OCI-LY7 (cell line): ENCODE data around the gene ADM5.

Experiments used
- CTCF ChIP-seq: fragments of 200-600 bp; sonication (generic); conservative IDR thresholded peaks from 2 replicates; pipeline ENCODE4 v1.5.1; 2014; ENCODE audit warnings: mild to moderate bottlenecking, antibody characterized with exemption, low read length, moderate library complexity, mixed read lengths
- EZH2phosphoT487 ChIP-seq: fragments of 200-600 bp; sonication (generic); IDR thresholded peaks from 2 replicates; pipeline ENCODE4 v1.6.1; 2018; ENCODE audit warnings: low read depth, borderline replicate concordance, mild to moderate bottlenecking, mixed run types, antibody characterized with exemption, low read length, moderate library complexity, mixed read lengths

DNA sequence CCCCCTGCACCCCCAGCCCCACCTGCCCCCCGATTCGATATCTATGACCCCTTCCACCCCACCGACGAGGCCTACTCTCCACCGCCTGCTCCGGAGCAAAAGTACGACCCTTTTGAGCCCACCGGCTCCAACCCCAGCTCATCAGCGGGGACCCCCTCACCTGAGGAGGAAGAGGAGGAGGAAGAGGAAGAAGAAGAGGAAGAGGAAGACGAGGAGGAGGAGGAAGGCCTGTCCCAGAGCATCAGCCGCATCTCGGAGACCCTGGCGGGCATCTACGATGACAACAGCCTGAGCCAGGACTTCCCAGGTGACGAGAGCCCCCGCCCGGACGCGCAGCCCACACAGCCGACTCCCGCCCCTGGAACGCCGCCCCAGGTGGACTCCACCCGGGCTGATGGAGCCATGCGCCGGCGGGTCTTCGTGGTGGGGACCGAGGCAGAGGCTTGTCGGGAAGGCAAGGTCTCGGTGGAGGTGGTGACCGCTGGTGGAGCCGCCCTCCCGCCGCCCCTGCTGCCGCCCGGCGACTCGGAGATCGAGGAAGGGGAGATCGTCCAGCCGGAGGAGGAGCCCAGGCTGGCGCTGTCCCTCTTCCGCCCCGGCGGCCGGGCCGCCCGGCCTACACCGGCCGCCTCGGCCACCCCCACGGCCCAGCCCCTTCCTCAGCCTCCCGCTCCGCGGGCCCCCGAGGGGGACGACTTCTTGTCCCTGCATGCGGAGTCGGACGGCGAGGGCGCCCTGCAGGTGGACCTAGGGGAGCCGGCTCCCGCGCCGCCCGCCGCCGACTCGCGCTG lies 38.2 kb upstream of the ADM5 start:
- TF ChIP-seq CTCF (no peak), EZH2phosphoT487 (no peak)
